H1 (cell line): Measurements from ENCODE around the gene TOM1L2. TPM values are rescaled to one million over a fixed set of nuclear protein-coding genes. Genes with fewer than 3 reads are reported as not detected.

Experiments
- CTCF ChIA-PET: fragments of 300-600 bp; sonication (Branson Sonifier 250); formaldehyde crosslinking; loops from one replicate; lab custom pipeline; 2021; ENCODE audit not compliant: partially characterized antibody; lab: Charles Lee
- POLR2A ChIA-PET: fragments of 300-600 bp; sonication (Branson Sonifier 250); formaldehyde crosslinking; loops from one replicate; lab custom pipeline; 2021; ENCODE audit warnings: inconsistent platforms; ENCODE audit not compliant: partially characterized antibody; lab: Charles Lee
- DNase-seq, 2 experiments: peaks; one replicate each; pipeline versions ENCODE4 v3.0.0 to v3.0.0-alpha.2; 2010 to 2022; ENCODE audit warnings: low spot score in 2 of 2, low read depth in 1 of 2, mixed read lengths in 1 of 2
- FAIRE-seq: peaks from 2 replicates; lab custom pipeline; 2011; peaks lifted over from hg19 to GRCh38; lab: Jason Lieb, UNC
- H2AFZ ChIP-seq: 2 replicates; pipeline ENCODE4 v1.8.1; 2012; ENCODE audit warnings: low read length, inconsistent platforms
- H2AK5ac ChIP-seq: 2 replicates; pipeline ENCODE4 v1.6.1; 2013; ENCODE audit warnings: low read depth, low read length
- H2BK120ac ChIP-seq: replicated peaks from 2 replicates; pipeline ENCODE3; 2013; ENCODE audit warnings: low read depth, low read length, inconsistent platforms
- H2BK12ac ChIP-seq: 2 replicates; pipeline ENCODE4 v1.6.1; 2013; ENCODE audit warnings: low read depth, low read length
- H2BK15ac ChIP-seq: 2 replicates; pipeline ENCODE4 v1.6.1; 2013; ENCODE audit warnings: low read length
- H2BK20ac ChIP-seq: 2 replicates; pipeline ENCODE4 v1.6.1; 2013; ENCODE audit warnings: low read length
- H2BK5ac ChIP-seq: 2 replicates; pipeline ENCODE4 v1.6.1; 2013; ENCODE audit warnings: low read depth, low read length
- H3K14ac ChIP-seq: 2 replicates; pipeline ENCODE4 v1.6.1; 2013; ENCODE audit warnings: inconsistent platforms; ENCODE audit not compliant: insufficient read length
- H3K18ac ChIP-seq: 2 replicates; pipeline ENCODE4 v1.6.1; 2013; ENCODE audit warnings: low read length; ENCODE audit errors: extremely low read depth
- H3K23ac ChIP-seq: 2 replicates; pipeline ENCODE4 v1.6.1; 2013; ENCODE audit warnings: inconsistent platforms; ENCODE audit not compliant: insufficient read length
- H3K23me2 ChIP-seq: 2 replicates; pipeline ENCODE4 v1.6.1; 2013; ENCODE audit warnings: low read depth, low read length
- H3K27ac ChIP-seq: 2 replicates; pipeline ENCODE4 v1.6.1; 2011; ENCODE audit warnings: low read depth, low read length, inconsistent platforms
- H3K27me3 ChIP-seq, 4 experiments: replicated peaks in 1 of 4; 1 replicate in 1 of 4; 2 replicates in 3 of 4; pipeline versions ENCODE4 v1.6.1 to v1.8.1; 2011 to 2013; ENCODE audit warnings: low read length in 3 of 4, mild to moderate bottlenecking in 3 of 4, inconsistent platforms in 2 of 4, mixed read lengths in 2 of 4, moderate library complexity in 1 of 4; ENCODE audit not compliant: control insufficient read depth in 3 of 4, insufficient read depth in 3 of 4; ENCODE audit errors: extremely low read depth in 1 of 4
- H3K36me3 ChIP-seq, 4 experiments: 2 replicates each; pipeline versions ENCODE4 v1.6.1 to v1.8.1; 2011 to 2013; ENCODE audit warnings: mild to moderate bottlenecking in 4 of 4, low read length in 3 of 4, moderate library complexity in 2 of 4, control low read depth in 1 of 4, inconsistent platforms in 1 of 4; ENCODE audit not compliant: insufficient read depth in 4 of 4, control insufficient read depth in 2 of 4
- H3K4ac ChIP-seq: replicated peaks from 2 replicates; pipeline ENCODE3; 2013; ENCODE audit warnings: low read length, low read depth, mixed read lengths, inconsistent platforms; ENCODE audit not compliant: insufficient read length
- H3K4me1 ChIP-seq, 4 experiments: replicated peaks in 1 of 4; 1 replicate in 1 of 4; 2 replicates in 3 of 4; pipeline versions ENCODE4 v1.6.1 to v1.8.1; 2011 to 2013; ENCODE audit warnings: low read length in 3 of 4, inconsistent platforms in 2 of 4, mixed read lengths in 1 of 4; ENCODE audit not compliant: insufficient read depth in 4 of 4, control insufficient read depth in 3 of 4
- H3K4me2 ChIP-seq, 2 experiments: 2 replicates each; pipeline versions ENCODE4 v1.6.1 to v1.8.1; 2011 to 2013; ENCODE audit warnings: low read depth in 2 of 2, low read length in 2 of 2, control low read depth in 1 of 2, inconsistent platforms in 1 of 2, mild to moderate bottlenecking in 1 of 2; ENCODE audit not compliant: insufficient read depth in 1 of 2
- H3K4me3 ChIP-seq, 4 experiments: fragments of 200-600, 300-600 bp in 1 of 4; sonication (generic), shearing (Covaris generic), sonication (Bioruptor Twin) in 1 of 4; 2 replicates each; pipeline versions ENCODE4 v1.5.1 to v1.8.1; 2011 to 2016; ENCODE audit warnings: low read length in 4 of 4, low read depth in 3 of 4, control low read depth in 2 of 4, inconsistent platforms in 2 of 4, mild to moderate bottlenecking in 2 of 4, mixed read lengths in 1 of 4, moderate library complexity in 1 of 4; ENCODE audit not compliant: insufficient read depth in 2 of 4; ENCODE audit errors: extremely low read depth in 1 of 4
- H3K56ac ChIP-seq: replicated peaks from 2 replicates; pipeline ENCODE3; 2013; ENCODE audit warnings: low read depth, mild to moderate bottlenecking, mixed read lengths, low read length, inconsistent platforms; ENCODE audit not compliant: insufficient read length
- H3K79me1 ChIP-seq: 2 replicates; pipeline ENCODE4 v1.6.1; 2013; ENCODE audit warnings: low read depth, low read length, control low read depth
- H3K79me2 ChIP-seq, 2 experiments: 2 replicates each; pipeline versions ENCODE4 v1.6.1 to v1.8.1; 2012 to 2013; ENCODE audit warnings: low read length in 2 of 2, mild to moderate bottlenecking in 2 of 2, inconsistent platforms in 1 of 2; ENCODE audit not compliant: insufficient read depth in 2 of 2, control insufficient read depth in 1 of 2
- H3K9ac ChIP-seq, 4 experiments: replicated peaks in 1 of 4; 1 replicate in 1 of 4; 2 replicates in 3 of 4; pipeline versions ENCODE4 v1.6.1 to v1.8.1; 2011 to 2013; ENCODE audit warnings: low read depth in 3 of 4, low read length in 3 of 4, control low read depth in 2 of 4, mild to moderate bottlenecking in 2 of 4, moderate library complexity in 2 of 4, inconsistent platforms in 1 of 4; ENCODE audit errors: extremely low read depth in 1 of 4
- H3K9me3 ChIP-seq, 2 experiments: 2 replicates each; pipeline versions ENCODE4 v1.6.1 to v1.8.1; 2012 to 2013; ENCODE audit warnings: mild to moderate bottlenecking in 2 of 2, moderate library complexity in 2 of 2, control low read depth in 1 of 2, inconsistent platforms in 1 of 2, low read depth in 1 of 2, low read length in 1 of 2, mixed read lengths in 1 of 2; ENCODE audit not compliant: insufficient read depth in 2 of 2
- H4K20me1 ChIP-seq, 2 experiments: replicated peaks in 1 of 2; 2 replicates each; pipeline versions ENCODE3 to v1.8.1; 2011 to 2013; ENCODE audit warnings: inconsistent platforms in 2 of 2, low read length in 2 of 2, mild to moderate bottlenecking in 1 of 2; ENCODE audit not compliant: insufficient read depth in 2 of 2, control insufficient read depth in 1 of 2
- H4K5ac ChIP-seq: 2 replicates; pipeline ENCODE4 v1.6.1; 2013; ENCODE audit warnings: low read length, low read depth, mixed read lengths, inconsistent platforms; ENCODE audit not compliant: insufficient read length
- H4K8ac ChIP-seq: 2 replicates; pipeline ENCODE4 v1.8.0; 2013; ENCODE audit warnings: mild to moderate bottlenecking, moderate library complexity, low read length, inconsistent platforms; ENCODE audit not compliant: insufficient read depth; ENCODE audit errors: extremely low read depth
- H4K91ac ChIP-seq: replicated peaks from 2 replicates; pipeline ENCODE3; 2013; ENCODE audit warnings: low read length, mixed read lengths, inconsistent platforms; ENCODE audit not compliant: insufficient read length
- KDM4A ChIP-seq: IDR thresholded peaks from one replicate; pipeline ENCODE4 v1.7.1; 2012; ENCODE audit warnings: low read depth, mild to moderate bottlenecking, moderate library complexity, low read length, inconsistent platforms; ENCODE audit not compliant: severe bottlenecking
- MAFK ChIP-seq: IDR thresholded peaks from 2 replicates; pipeline ENCODE4 v1.6.1; 2012; ENCODE audit warnings: low read depth, mild to moderate bottlenecking, improper control_type of control experiment, low read length
- RBBP5 ChIP-seq: IDR thresholded peaks from 2 replicates; pipeline ENCODE4 v1.7.1; 2012; ENCODE audit warnings: low read depth, mild to moderate bottlenecking, inconsistent platforms, low read length, moderate library complexity, borderline replicate concordance
- RFX5 ChIP-seq: IDR thresholded peaks from 2 replicates; pipeline ENCODE4 v1.6.1; 2011; ENCODE audit warnings: low read depth, low read length, improper control_type of control experiment, borderline replicate concordance
- SP4 ChIP-seq: IDR thresholded peaks from 2 replicates; pipeline ENCODE4 v1.6.1; 2012; ENCODE audit warnings: low read length, inconsistent platforms
- WGBS, 2 experiments: shearing (Covaris generic) in 1 of 2; methylation state at CpG; one replicate each; pipeline versions ENCODE4 v1.1.6 to v1.1.7; 2013 to 2015; ENCODE audit warnings: low lambda C conversion rate in 2 of 2, mixed read lengths in 2 of 2, inconsistent platforms in 1 of 2, low coverage in 1 of 2, missing lambda C conversion rate in 1 of 2; ENCODE audit not compliant: insufficient replicate concordance in 2 of 2, insufficient coverage in 1 of 2, insufficient read length in 1 of 2; ENCODE audit errors: extremely low coverage in 1 of 2, missing lambda C conversion rate in 1 of 2; 5-methylcytosine and 5-hydroxymethylcytosine counted together
- polyA plus RNA-seq, 7 experiments: library from polyadenylated mRNA; depleted of rRNA in 3 of 7; stranded (reverse) in 5 of 7; unstranded in 2 of 7; fragments of >200 nt in 5 of 7; fragments of 200-250 nt in 2 of 7; gene quantifications; 1 replicate in 5 of 7; 2 replicates in 1 of 7; 4 replicates in 1 of 7; pipeline versions ENCODE4 v1.2.1 to v1.2.3, GENCODE V29; 2011 to 2013; ENCODE audit warnings: missing spikeins in 2 of 7, mixed read lengths in 2 of 7
- total RNA-seq: library from RNA; stranded (reverse); fragmentation: NEBNext Ultra II Directional; extraction: Animal tissue kit (Norgen Biotek cat#: 25700); gene quantifications from 2 replicates; pipeline ENCODE4 v1.2.1, GENCODE V29; 2021

The TOM1L2 gene
- total and polyA plus RNA-seq, 2 of the 8 experiments (the other 6 are each of a cell fraction or from before 2014, with no cell fraction given): 2.0 to 3.4 TPM

- no peaks in the 10 kb centered on the region for H4K20me1 ChIP-seq
- FAIRE-seq: no peak
- WGBS, 2 experiments: 93% methylated on average over 5 of the region's 5 CpGs; no CpG with 5 or more reads in 1 of the 2 experiments
Observed at GRCh38 chr17:17958982-17959381, 13.2 kb downstream of the TOM1L2 start.

More at GRCh38 chr17:17958982-17959381, 13.2 kb downstream of the TOM1L2 start:
- no peak overlapping the region for H3K4me3 ChIP-seq
- DNase-seq: no peak
- H2BK20ac ChIP-seq: no peak overlapping the region
- H3K18ac ChIP-seq: no peak overlapping the region
- no peak overlapping the region for H4K91ac ChIP-seq
- no peaks in the 10 kb centered on the region for H3K27me3 ChIP-seq
- POLR2A ChIA-PET: no interaction called here
- H3K4ac ChIP-seq: no peak overlapping the region
- TF ChIP-seq KDM4A (no peak), RBBP5 (no peak), SP4 (no peak), MAFK (no peak), RFX5 (no peak)
- TF ChIP-seq, all 59 proteins: peak for 0
- Histone ChIP-seq H3K4me2 (no peak overlapping the region), H2BK5ac (no peak overlapping the region), H3K79me2 (no peaks in the 10 kb centered on the region), H3K27ac (no peak overlapping the region), H3K23ac (no peak overlapping the region), H3K79me1 (no peaks in the 10 kb centered on the region), H2BK120ac (no peak overlapping the region), H4K8ac (no peak overlapping the region), H3K36me3 (no peaks in the 10 kb centered on the region), H3K9me3 (no peaks in the 10 kb centered on the region), H3K9ac (no peak overlapping the region), H2AFZ (no peak overlapping the region), H2BK12ac (no peak overlapping the region), H3K56ac (no peak overlapping the region), H3K14ac (no peak overlapping the region), H3K4me1 (peaks cover 0 to 6% (median 0%) of the 10 kb centered on the region in 4 experiments; a peak in 1 of 7 replicates), H4K5ac (no peak overlapping the region), H2AK5ac (no peak overlapping the region), H2BK15ac (no peak overlapping the region), H3K23me2 (no peaks in the 10 kb centered on the region)
- CTCF ChIA-PET: interaction anchor here (1.3 kb wide), 1 partner anchor 54 kb away, joined by 3 read pairs; no protein-coding TSS in a partner anchor
